Activated naive CD8-positive, alpha-beta T cell treated with anti-CD3 and anti-CD28 coated beads for 36 hours (primary cell): ENCODE measurements around the gene NMS. TPM values are rescaled to one million over a fixed set of nuclear protein-coding genes. Genes with fewer than 3 reads are reported as not detected.

ENCODE experiments used
- DNase-seq: peaks from one replicate; pipeline ENCODE4 v3.0.0; 2021
- H3K27ac Mint-ChIP-seq: one replicate; pipeline ENCODE4 v1.8.0; 2022; ENCODE audit warnings: mild to moderate bottlenecking, moderate library complexity, mixed read lengths
- H3K27me3 Mint-ChIP-seq: one replicate; pipeline ENCODE4 v1.8.0; 2022; ENCODE audit warnings: mild to moderate bottlenecking, mixed read lengths
- H3K36me3 Mint-ChIP-seq: one replicate; pipeline ENCODE4 v1.8.0; 2021; ENCODE audit warnings: mild to moderate bottlenecking, mixed read lengths
- H3K4me1 Mint-ChIP-seq: one replicate; pipeline ENCODE4 v1.8.0; 2021; ENCODE audit warnings: mixed read lengths
- H3K4me3 Mint-ChIP-seq: one replicate; pipeline ENCODE4 v1.8.0; 2022; ENCODE audit warnings: mild to moderate bottlenecking, moderate library complexity, mixed read lengths
- H3K9me3 Mint-ChIP-seq: one replicate; pipeline ENCODE4 v1.8.0; 2022; ENCODE audit warnings: mixed read lengths
- total RNA-seq, 2 experiments: library from RNA; stranded (reverse); gene quantifications; one replicate each; pipeline ENCODE4 v1.2.3, GENCODE V29; 2021

NMS gene
- total RNA-seq, 2 experiments from 2014 or later = not detected

DNA sequence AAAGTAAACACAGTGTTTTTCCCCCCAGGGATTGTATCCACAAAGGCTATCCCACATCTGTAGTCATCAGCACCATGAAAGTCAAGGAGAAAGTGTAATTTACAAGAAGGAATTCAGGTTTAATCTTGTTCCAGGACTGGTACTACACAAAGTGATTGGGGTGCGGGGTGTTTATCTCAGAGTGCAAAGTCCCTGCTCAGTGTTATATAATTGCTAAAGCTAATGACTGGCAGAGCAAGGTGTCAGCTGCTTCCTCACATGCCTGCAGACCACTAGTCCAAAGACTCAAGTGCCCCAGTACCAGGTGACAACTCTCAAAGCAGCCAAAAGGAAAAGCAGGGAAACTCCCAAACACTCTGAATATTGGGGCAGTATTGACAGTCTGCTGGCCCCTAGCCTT lies 52.1 kb downstream of the NMS start:
- Mint-ChIP-seq H3K9me3 (no peaks in the 10 kb centered on the region), H3K4me3 (no peak overlapping the region), H3K27me3 (peaks cover 3% of the 10 kb centered on the region), H3K4me1 (no peaks in the 10 kb centered on the region), H3K36me3 (no peaks in the 10 kb centered on the region), H3K27ac (no peak overlapping the region)
- DNase-seq = no peak

DNA sequence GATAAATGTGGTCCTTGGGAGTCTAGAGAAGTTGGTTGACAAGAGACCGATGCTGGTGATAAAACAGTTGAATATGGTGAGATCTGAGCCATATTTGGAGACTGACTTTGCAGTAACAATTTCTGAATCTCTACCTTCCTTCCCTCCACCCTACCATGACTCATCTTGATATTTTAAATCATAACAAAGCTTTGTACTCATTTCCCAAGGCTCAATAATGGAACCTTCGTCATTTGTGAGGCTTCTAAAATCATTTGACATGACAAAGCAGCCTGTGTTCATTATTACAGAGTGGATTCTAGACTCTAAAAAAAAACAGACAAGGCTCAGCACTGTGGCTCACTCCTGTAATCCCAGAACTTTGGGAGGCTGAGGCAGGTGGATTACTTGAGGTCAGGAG lies 54.0 kb downstream of the NMS start:
- Mint-ChIP-seq H3K36me3 (no peaks in the 10 kb centered on the region), H3K4me1 (no peaks in the 10 kb centered on the region), H3K27ac (no peak overlapping the region), H3K4me3 (no peak overlapping the region), H3K9me3 (no peaks in the 10 kb centered on the region), H3K27me3 (no peaks in the 10 kb centered on the region)
- DNase-seq = no peak

DNA sequence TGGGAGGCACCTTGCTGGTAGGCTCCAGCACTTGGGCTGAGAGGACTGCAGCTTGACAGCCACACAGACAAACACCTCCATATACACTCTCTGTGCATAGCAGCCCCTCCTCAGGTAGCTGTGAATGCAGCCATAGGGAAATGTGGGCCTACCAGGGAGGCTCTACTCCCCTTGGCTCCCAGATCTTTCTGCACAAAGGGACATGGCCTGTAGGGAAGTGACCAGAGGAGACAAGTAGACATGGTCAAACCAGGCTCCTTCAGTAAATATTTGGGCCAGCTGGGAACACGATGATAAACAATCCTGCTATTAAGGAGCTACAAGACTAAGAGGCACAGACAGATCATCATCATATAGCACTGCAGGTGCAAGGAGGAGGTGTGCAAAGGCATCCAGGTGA lies 56.6 kb downstream of the NMS start:
- Mint-ChIP-seq H3K27me3 (no peaks in the 10 kb centered on the region), H3K36me3 (no peaks in the 10 kb centered on the region), H3K27ac (no peak overlapping the region), H3K4me1 (no peaks in the 10 kb centered on the region), H3K9me3 (no peaks in the 10 kb centered on the region), H3K4me3 (no peak overlapping the region)
- DNase-seq = no peak

DNA sequence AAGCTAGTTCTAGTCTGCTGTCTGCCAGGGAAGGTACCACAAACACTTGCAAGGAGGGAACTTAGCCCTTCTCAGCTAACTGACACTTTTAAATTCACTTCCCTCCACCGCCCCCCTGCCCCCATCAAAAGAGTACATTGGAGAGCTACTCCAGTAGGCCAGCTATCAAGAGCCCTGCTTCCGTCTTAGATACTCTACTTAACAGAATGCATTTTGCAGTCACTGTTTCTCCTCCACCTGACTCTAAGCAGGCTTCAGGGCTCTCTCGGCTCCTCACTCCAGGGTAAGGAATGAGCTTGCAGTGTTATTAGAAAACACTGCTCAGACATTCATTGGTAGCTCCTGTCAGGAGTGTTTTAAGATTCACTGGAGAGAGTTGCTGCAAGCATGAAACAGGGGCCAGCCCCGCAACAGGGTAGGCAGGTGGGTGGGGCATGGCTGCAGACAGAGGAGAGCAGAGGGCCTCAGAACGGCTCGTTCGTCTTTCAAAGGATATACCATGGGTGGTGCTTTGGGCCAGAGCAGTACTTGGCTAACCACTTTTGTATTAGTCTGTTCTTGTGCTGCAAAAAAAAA lies 57.2 kb downstream of the NMS start:
- Mint-ChIP-seq H3K9me3 (no peaks in the 10 kb centered on the region), H3K4me3 (no peak overlapping the region), H3K27ac (no peak overlapping the region), H3K27me3 (no peaks in the 10 kb centered on the region), H3K4me1 (no peaks in the 10 kb centered on the region), H3K36me3 (no peaks in the 10 kb centered on the region)
- no peak for DNase-seq

DNA sequence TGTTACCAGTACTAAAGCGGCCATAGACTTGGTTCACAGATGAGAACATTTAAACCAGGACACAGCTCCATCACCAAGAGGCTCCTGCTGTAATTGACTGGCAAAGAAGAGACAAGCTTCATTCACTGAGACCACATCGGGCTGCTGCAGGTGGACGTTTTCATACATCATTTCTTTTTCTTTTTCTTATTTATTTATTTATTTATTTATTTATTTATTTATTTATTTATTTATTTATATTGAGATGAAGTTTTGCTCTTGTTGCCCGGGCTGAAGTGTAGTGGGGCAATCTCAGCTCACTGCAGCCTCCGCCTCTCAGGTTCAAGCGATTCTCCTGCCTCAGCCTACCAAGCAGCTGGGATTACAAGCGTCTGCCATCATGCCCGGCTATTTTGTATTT lies 58.9 kb downstream of the NMS start:
- Mint-ChIP-seq H3K9me3 (no peaks in the 10 kb centered on the region), H3K4me1 (no peaks in the 10 kb centered on the region), H3K36me3 (no peaks in the 10 kb centered on the region), H3K4me3 (no peak overlapping the region), H3K27ac (no peak overlapping the region), H3K27me3 (peaks cover under 1% of the 10 kb centered on the region)
- no peak for DNase-seq

DNA sequence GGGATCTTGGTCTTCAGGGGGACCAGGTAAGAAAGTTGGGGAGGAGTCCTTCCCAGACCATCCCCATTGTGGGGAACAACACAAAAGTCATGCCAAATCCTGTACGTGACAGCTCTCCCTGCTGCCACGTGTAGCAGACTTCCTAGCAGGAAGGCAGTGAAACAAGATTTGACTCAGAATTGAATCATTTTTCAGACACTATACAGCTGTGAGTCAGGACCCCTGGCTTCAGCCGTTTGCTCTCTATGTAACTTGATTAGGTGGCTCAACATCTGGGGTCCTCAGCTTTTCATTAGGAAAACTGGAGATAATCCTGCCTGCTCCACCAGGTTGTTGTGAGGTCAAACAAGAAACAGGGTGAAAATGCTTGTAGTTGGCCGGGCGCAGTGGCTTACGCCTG lies 59.6 kb downstream of the NMS start:
- Mint-ChIP-seq H3K27me3 (peaks cover 3% of the 10 kb centered on the region), H3K36me3 (no peaks in the 10 kb centered on the region), H3K4me1 (no peaks in the 10 kb centered on the region), H3K4me3 (no peak overlapping the region), H3K27ac (no peak overlapping the region), H3K9me3 (no peaks in the 10 kb centered on the region)
- no peak for DNase-seq

Other genes starting within 250 kb of the NMS start
- gene LONRF2, start 148.0 kb upstream of the NMS start, total RNA-seq = not detected
- 10 to 100 TPM; 13.4 to 14.7 TPM for gene CHST10, start 52.8 kb upstream of the NMS start, total RNA-seq
- gene PDCL3, start 92.5 kb downstream of the NMS start, total RNA-seq = 10 to 100 TPM; 42.6 to 45.4 TPM